ENCODE data around the gene CACNA1A.

GRCh38 chr19:13313875-13314274 is 192.4 kb downstream of the CACNA1A start:
- no peak for TF ChIP-seq CTCF (IDR thresholded peaks at IDR 0.05; ENCODE audit: poor library complexity)
- TF ChIP-seq EZH2phosphoT487 (IDR thresholded peaks at IDR 0.05; ENCODE audit: low read depth, severe bottlenecking, unreplicated experiment): no peak
- no peak for TF ChIP-seq EZH2 (IDR thresholded peaks at IDR 0.05; ENCODE audit: borderline replicate concordance)
